ENCODE data around the gene AKNAD1.
A peak's percentile ranks its signal among the peaks of the same experiment; 100 is the strongest.

Gene AKNAD1

GRCh38 chr1:108830119-108831008 lies 26.5 kb downstream of the AKNAD1 start:
- DNase-seq (ENCODE audit: low read depth in 3 of 3), result no peak

- DNase-seq (ENCODE audit: low read depth in 3 of 3), result no peak
Observed at GRCh38 chr1:108829498-108829916, 27.4 kb downstream of the AKNAD1 start.

- peak; percentile 11 to 60 (median 46) for DNase-seq (ENCODE audit: low read depth in 3 of 3)
Observed at GRCh38 chr1:108828074-108828961, 28.6 kb downstream of the AKNAD1 start.

- no peak for DNase-seq (ENCODE audit: low read depth in 3 of 3)
Observed at GRCh38 chr1:108826081-108826635, 30.7 kb downstream of the AKNAD1 start.

- DNase-seq (ENCODE audit: low read depth in 3 of 3), result no peak
Observed at GRCh38 chr1:108824051-108824450, 32.8 kb downstream of the AKNAD1 start.

- no peak for DNase-seq (ENCODE audit: low read depth in 3 of 3)
Observed at GRCh38 chr1:108823632-108824031, 33.3 kb downstream of the AKNAD1 start.

GRCh38 chr1:108819878-108820277 lies 37.0 kb downstream of the AKNAD1 start:
- DNase-seq (ENCODE audit: low read depth in 3 of 3), result no peak

GRCh38 chr1:108817811-108818210 lies 39.1 kb downstream of the AKNAD1 start:
- DNase-seq (ENCODE audit: low read depth in 3 of 3), result no peak

GRCh38 chr1:108817016-108817415 lies 39.9 kb downstream of the AKNAD1 start:
- DNase-seq (ENCODE audit: low read depth in 3 of 3), result no peak

GRCh38 chr1:108816049-108816893 lies 40.6 kb downstream of the AKNAD1 start:
- DNase-seq (ENCODE audit: low read depth in 3 of 3), result no peak

- DNase-seq (ENCODE audit: low read depth in 3 of 3), result no peak
Observed at GRCh38 chr1:108815566-108815965, 41.3 kb downstream of the AKNAD1 start.

GRCh38 chr1:108814343-108815125 lies 42.4 kb downstream of the AKNAD1 start:
- no peak for DNase-seq (ENCODE audit: low read depth in 3 of 3)

GRCh38 chr1:108813326-108813725 lies 43.6 kb downstream of the AKNAD1 start:
- no peak for DNase-seq (ENCODE audit: low read depth in 3 of 3)

GRCh38 chr1:108811611-108812010 lies 45.3 kb downstream of the AKNAD1 start:
- no peak for DNase-seq (ENCODE audit: low read depth in 3 of 3)

- DNase-seq (ENCODE audit: low read depth in 3 of 3), result no peak
Observed at GRCh38 chr1:108808438-108808837, 48.5 kb downstream of the AKNAD1 start.

GRCh38 chr1:108803548-108803947 lies 53.3 kb downstream of the AKNAD1 start:
- DNase-seq (ENCODE audit: low read depth in 3 of 3), result no peak

- no peak for DNase-seq (ENCODE audit: low read depth in 3 of 3)
Observed at GRCh38 chr1:108801101-108801500, 55.8 kb downstream of the AKNAD1 start.

- DNase-seq (ENCODE audit: low read depth in 3 of 3), result no peak
Observed at GRCh38 chr1:108799001-108799400, 57.9 kb downstream of the AKNAD1 start.

GRCh38 chr1:108792420-108792819 lies 64.5 kb downstream of the AKNAD1 start:
- no peak for DNase-seq (ENCODE audit: low read depth in 3 of 3)

GRCh38 chr1:108791790-108792189 lies 65.1 kb downstream of the AKNAD1 start:
- DNase-seq (ENCODE audit: low read depth in 3 of 3), result no peak

- DNase-seq (ENCODE audit: low read depth in 3 of 3), result no peak
Observed at GRCh38 chr1:108785880-108786279, 71.0 kb downstream of the AKNAD1 start.
